Stimulated activated CD8-positive, alpha-beta memory T cell treated with anti-CD3 and anti-CD28 coated beads, Interleukin-7, amount 100 ng/mL, for 1 hour (primary cell): ENCODE data around the gene FGFR1OP2.
"Not testable (repeated sequence)": the region's sequence is repeated elsewhere in the genome, so short reads cannot be mapped to it uniquely, and the experiment has no call there.

Experiments
- DNase-seq, 2 donors: peaks; one replicate each; pipeline ENCODE4 v3.0.0-alpha.2; 2020; ENCODE audit warnings: low read depth in 2 of 2

The FGFR1OP2 gene

GRCh38 chr12:26937863-26938700 is at the start of gene FGFR1OP2, which contains the start of gene INTS13:
Gene FGFR1OP2, plus strand, starts transcription at chr12:26938470. Its CDS starts 15,689 bp downstream, at chr12:26954159.
Gene INTS13, minus strand, starts transcription at chr12:26937981. Its CDS starts 1,178 bp downstream, at chr12:26936803.
- peak; percentile 82 to 90 for DNase-seq

GRCh38 chr12:26890784-26891183 is 47.5 kb upstream of the FGFR1OP2 start:
- no peak for DNase-seq

- no peak for DNase-seq
Measured at GRCh38 chr12:26891704-26892103, 46.6 kb upstream of the FGFR1OP2 start.

GRCh38 chr12:26895672-26896071 is 42.6 kb upstream of the FGFR1OP2 start:
- DNase-seq = no peak

DNA sequence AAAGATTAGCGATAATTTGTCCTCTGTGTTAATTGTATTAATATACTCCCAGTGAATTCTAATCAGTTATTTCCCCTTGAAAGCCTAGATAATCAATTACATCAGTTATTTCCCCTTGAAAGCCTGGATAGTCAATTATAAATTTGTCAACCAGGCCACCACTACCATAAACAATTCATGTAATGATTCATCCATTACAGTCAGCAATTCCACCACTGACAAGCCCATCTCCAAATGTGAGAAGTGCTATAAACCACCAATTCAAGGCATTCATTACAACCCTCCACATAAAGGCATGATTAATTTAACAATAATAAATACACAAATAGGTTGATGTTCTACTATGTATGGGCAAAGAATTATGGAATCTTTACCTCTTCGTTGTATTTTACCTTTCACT is 41.4 kb upstream of the FGFR1OP2 start:
- DNase-seq = no peak

DNA sequence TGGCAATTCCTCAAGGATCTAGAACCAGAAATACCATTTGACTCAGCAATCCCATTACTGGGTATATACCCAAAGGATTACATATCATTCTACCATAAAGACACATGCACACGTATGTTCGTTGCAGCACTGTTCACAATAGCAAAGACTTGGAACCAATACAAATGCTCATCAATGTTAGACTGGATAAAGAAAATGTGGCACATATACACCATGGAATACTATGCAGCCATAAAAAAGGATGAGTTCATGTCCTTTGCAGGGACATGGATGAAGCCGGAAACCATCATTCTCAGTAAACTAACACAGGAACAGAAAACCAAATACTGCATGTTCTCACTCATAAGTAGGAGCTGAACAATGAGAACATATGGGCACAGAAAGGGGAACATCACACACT is 34.9 kb upstream of the FGFR1OP2 start:
- not testable (repeated sequence) for DNase-seq

GRCh38 chr12:26906024-26906423 is 32.2 kb upstream of the FGFR1OP2 start:
- no peak for DNase-seq

- no peak for DNase-seq
Measured at GRCh38 chr12:26906704-26907103, 31.6 kb upstream of the FGFR1OP2 start.

GRCh38 chr12:26918321-26919215 is 19.7 kb upstream of the FGFR1OP2 start:
- no peak for DNase-seq

GRCh38 chr12:26919216-26919555 is 19.1 kb upstream of the FGFR1OP2 start:
- no peak for DNase-seq

DNA sequence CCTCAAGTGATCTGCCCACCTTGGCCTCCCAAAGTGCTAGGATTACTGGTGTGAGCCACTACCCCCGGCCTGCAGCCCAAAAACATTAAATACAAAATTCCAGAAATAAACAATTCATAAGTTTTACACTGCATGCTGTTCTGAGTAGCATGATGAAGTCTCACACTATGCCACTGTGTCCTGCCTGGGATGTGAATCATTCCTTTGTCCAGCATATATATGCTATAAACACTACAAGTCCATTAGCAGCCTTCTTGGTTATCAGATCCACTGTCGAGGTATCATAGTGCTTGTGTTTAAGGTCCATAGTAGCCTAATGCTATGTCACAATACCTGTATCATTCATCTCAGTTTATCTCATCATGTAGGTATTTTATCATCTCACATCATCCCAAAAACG is 16.4 kb upstream of the FGFR1OP2 start:
- DNase-seq = no peak

DNA sequence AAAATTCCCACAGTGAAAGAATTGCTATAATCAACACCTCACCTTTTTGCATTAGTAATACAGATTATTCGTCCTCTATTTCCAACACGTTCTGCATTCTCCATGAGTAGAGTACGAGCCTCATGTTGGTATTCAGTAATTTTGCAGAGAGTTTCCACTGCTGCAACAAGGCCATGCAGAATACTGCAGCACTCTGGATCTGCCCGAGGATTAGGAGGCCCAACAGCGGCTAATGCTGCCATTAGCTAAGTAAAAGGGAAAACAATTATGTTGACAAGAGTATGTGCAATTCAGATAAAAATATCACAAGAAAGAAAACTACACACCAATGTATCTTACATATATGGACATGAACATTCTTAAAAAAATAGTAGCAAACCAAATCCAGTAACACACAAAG is 9.6 kb upstream of the FGFR1OP2 start:
- DNase-seq = no peak

DNA sequence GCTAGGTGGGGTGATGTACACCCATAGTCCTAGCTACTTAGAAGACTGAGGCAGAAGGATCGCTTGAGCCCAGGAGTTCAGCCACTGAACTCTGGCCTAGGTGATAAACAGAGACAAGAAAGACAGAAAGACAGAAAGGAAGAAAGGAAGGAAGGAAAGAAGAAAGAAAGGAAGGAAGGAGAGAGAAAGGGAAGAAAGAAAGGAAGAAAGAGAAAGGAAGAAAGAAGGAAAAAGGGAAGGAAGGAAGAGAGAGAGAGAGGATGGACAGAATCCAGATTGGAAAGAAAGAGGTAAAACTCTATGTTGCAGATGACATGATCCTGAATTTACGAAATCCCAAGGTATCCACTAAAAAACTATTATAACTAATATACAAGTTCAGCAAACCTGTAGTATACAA is 8.7 kb upstream of the FGFR1OP2 start:
- no peak for DNase-seq

- DNase-seq = no peak
Measured at GRCh38 chr12:26935636-26936378, 2.5 kb upstream of the FGFR1OP2 start.

DNA sequence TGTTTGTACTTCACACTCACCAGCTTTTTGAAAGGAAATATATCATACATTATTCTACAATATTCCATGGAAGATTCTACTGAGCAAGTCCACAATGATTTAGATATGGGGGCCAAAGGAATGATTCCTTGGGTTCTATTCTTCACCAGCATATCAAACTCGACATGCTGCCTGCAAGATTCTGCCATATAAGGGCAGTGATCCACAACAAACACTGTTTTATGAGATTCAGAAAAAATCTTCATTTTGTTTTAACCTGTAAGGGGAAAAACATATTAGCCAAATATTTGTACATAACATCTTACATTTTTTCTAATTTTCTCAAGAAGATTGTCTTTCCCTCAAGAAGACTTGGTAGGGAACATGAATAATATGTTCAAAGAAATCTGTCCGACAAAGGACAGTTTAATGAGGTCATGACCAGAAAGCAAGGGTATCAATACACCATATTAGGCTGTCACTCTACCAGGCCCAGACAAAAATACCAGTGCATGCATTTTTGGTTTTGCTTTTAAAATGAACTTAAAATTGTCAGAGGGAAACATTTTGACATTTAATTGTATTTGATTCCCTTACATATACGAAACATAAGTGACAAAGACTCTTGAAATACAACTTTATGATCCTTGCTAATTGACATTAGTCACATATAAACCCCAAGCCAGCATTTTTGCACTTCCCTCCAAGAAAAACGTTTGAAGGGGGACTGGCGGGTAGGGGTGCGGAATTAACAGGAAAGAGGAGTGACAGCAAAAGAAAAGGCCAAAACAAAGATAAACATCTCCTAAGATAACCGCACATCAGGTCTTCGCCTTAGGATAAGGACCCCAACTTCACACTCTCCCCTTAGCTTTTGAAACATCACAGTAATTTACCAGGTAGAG is 1.5 kb upstream of the FGFR1OP2 start:
- DNase-seq = no peak

DNA sequence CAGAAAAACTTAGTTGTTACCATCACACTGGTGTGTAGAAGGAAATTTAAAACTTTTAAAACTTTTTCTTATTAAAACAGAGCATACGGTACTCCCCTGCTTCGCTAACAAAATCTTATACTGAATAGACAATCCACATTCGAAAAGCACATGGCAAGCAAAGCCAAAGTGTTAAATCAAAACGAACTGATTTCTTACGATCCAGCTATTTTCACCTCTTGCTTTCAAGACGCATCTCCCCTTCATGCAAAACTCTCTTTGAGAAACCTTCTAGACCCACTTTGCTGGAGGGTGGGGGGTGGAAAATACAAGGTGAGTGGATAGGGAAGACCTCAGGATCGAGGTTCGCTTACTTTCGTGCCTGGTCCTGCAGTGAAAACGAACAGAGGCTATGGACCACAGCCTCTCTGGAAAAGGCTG is 817 bp upstream of the FGFR1OP2 start:
- no peak for DNase-seq

DNA sequence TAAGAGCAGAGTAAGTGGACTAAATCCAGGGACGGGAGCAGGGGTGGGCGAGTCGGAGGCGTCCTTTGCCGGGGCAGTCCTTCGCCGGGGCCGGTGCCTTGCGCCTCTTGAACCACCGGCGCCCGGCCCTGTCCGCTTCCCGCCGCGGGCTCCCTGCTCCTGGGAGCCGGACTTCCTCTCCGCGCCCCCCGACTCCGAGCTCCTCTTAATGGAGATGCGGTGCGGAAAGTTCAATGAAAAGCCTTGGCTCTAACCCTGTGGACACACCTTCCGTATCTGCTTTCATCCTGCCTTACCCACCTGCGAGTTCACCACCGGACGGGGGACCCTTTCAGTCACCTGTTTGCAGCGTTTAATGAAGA is 412 bp downstream of the FGFR1OP2 start:
- no peak for DNase-seq

- DNase-seq = no peak
Measured at GRCh38 chr12:26939192-26939832, 1.0 kb downstream of the FGFR1OP2 start.

- no peak for DNase-seq
Measured at GRCh38 chr12:26939953-26940352, 1.7 kb downstream of the FGFR1OP2 start.

- no peak for DNase-seq
Measured at GRCh38 chr12:26940516-26941214, 2.4 kb downstream of the FGFR1OP2 start.
